Ovary (tissue), 10 donors: ENCODE measurements around the gene LAD1. TPM values are rescaled to one million over a fixed set of nuclear protein-coding genes. Genes with fewer than 3 reads are reported as not detected.
A peak's percentile ranks its signal among the peaks of the same experiment; 100 is the strongest.

ENCODE experiments used
- DNase-seq, 5 donors: peaks; one replicate each; pipeline ENCODE4 v3.0.0-alpha.2; 2019 to 2020
- H3K27ac ChIP-seq, 2 donors: fragments of 200-600 bp; one replicate each; pipeline versions ENCODE4 v1.5.1 to v1.8.0; 2019 to 2022
- H3K27me3 ChIP-seq: fragments of 200-600 bp; one replicate; pipeline ENCODE4 v1.8.0; 2022
- H3K36me3 ChIP-seq: fragments of 200-600 bp; sonication (generic); one replicate; pipeline ENCODE4 v1.5.1; 2019
- H3K4me1 ChIP-seq: one replicate; pipeline ENCODE4 v1.8.1; 2013; ENCODE audit warnings: mild to moderate bottlenecking, moderate library complexity; ENCODE audit not compliant: insufficient read depth
- H3K4me3 ChIP-seq: fragments of 200-600 bp; sonication (generic); one replicate; pipeline ENCODE4 v1.5.1; 2017
- H3K9me3 ChIP-seq, 2 donors: fragments of 200-600 bp in 1 of 2; sonication (generic) in 1 of 2; one replicate each; pipeline versions ENCODE4 v1.5.1 to v1.8.1; 2013 to 2019; ENCODE audit warnings: mild to moderate bottlenecking in 1 of 2, moderate library complexity in 1 of 2
- CTCF ChIP-seq, 3 donors: fragments of 450-650 bp in 2 of 3; fragments of 200-600 bp in 1 of 3; IDR thresholded peaks; one replicate each; pipeline versions ENCODE4 v1.5.1 to v1.8.0; 2016 to 2022; ENCODE audit warnings: antibody characterized with exemption in 3 of 3, mild to moderate bottlenecking in 1 of 3
- EP300 ChIP-seq: sonication (generic); formaldehyde crosslinking; IDR thresholded peaks from one replicate; pipeline ENCODE4 v1.6.1; 2017; ENCODE audit warnings: antibody characterized with exemption
- POLR2A ChIP-seq: fragments of 450-650 bp; IDR thresholded peaks from one replicate; pipeline ENCODE4 v1.6.1; 2017; ENCODE audit warnings: antibody characterized with exemption, mild to moderate bottlenecking, moderate library complexity
- WGBS, 3 donors: extraction: QIAGEN DNeasy Blood & Tissue Kit in 1 of 3; methylation state at CpG; one replicate each; pipeline versions ENCODE4 v1.1.5 to v1.1.7; 2013 to 2017; 5-methylcytosine and 5-hydroxymethylcytosine counted together
- intact Hi-C, 4 donors: fragments of 100-400 bp; cut with DNase I; formaldehyde crosslinking; loops; one replicate each; pipeline versions ENCODE4 v1.11.0 to v1.15.1; 2022 to 2023
- long read RNA-seq, 3 donors: library from polyadenylated mRNA in 2 of 3; unstranded in 2 of 3; transcript quantifications; one replicate each; pipeline ENCODE4 v2.0.0 and lab custom pipeline, GENCODE V29; 2021 to 2026
- polyA plus RNA-seq, 2 donors: library from polyadenylated mRNA; stranded (reverse); fragments of 200-250 nt in 1 of 2; fragments of 350-450 nt in 1 of 2; fragmentation: Illumina TruSeq in 1 of 2; extraction: RNeasy Lipid Tissue Mini Kit (QIAGEN cat#74804) in 1 of 2; gene quantifications; one replicate each; pipeline ENCODE4 v1.2.3, GENCODE V29; 2013 to 2014
- total RNA-seq, 7 donors: library from RNA; depleted of rRNA in 2 of 7; stranded (reverse); fragments of >200 nt in 2 of 7; fragmentation: NEBNext Ultra II Directional in 3 of 7; extraction: Animal tissue kit (Norgen Biotek cat#: 25700) in 3 of 7; gene quantifications; one replicate each; pipeline versions ENCODE4 v1.1.0 to v1.2.4, GENCODE V29; 2016 to 2023
- donor health status: DM: no; HTN: no; CAD: no; lungs with moderate emphysema.
- donor health status: DM: no; HTN: no; CAD: no.
- donor health status: Bipolar disorder and iron deficiency.
- donor health status: DM: yes; HTN: yes; CAD: no.
- donor health status: DM: no; HTN: no; CAD: no.
- donor health status: DM: yes; HTN: yes; CAD: no.

The LAD1 gene
- total RNA-seq (1 to 10 TPM in 5 of 7 donors, not detected in 2; 1.7 to 9.8 (median 3.9) TPM), polyA plus RNA-seq (under 1 TPM; 0.13 to 0.98 TPM)
- long read RNA-seq, donor 1 = 0 reads
- long read RNA-seq, donor 2 = 0 reads
- long read RNA-seq, donor 3, transcript LAD1-202 (10 exons, 2,906 nt) = major isoform, 5 of 5 reads
- long read RNA-seq, donor 3, partial matches to known transcripts = 0 of 5 reads
- long read RNA-seq, donor 3, other reads (novel, unspliced or antisense) = 0 of 5 reads

- H3K36me3 ChIP-seq = no peaks in the 10 kb centered on the region
- intact Hi-C loops = no loop called here
- H3K4me3 ChIP-seq = peak within 1 kb of the TSS; percentile 6
- peaks cover 2% of the 10 kb centered on the region for H3K27me3 ChIP-seq
- no peak for TF ChIP-seq POLR2A
- peaks cover 2% of the 10 kb centered on the region for H3K4me1 ChIP-seq
- WGBS, 3 donors = 5 to 15% (median 13%) methylated on average over 9 to 25 of the region's 25 CpGs
- H3K9me3 ChIP-seq = no peaks in the 10 kb centered on the region
- H3K27ac ChIP-seq = no peak within 1 kb of the TSS
- no peak for DNase-seq
These were observed at the start of gene LAD1 for GRCh38 chr1:201399018-201399351. LAD1 (minus strand) TSS chr1:201399324; CDS start chr1:201399306, 18 bp downstream.

- intact Hi-C loops = loop anchor here in 1 of 4 donors (10.0 kb wide), 1 partner anchor 67 kb away; no protein-coding TSS in a partner anchor
- peaks cover 11% of the 10 kb centered on the region for H3K4me1 ChIP-seq
- no peak overlapping the region for H3K27ac ChIP-seq
- no peak overlapping the region for H3K4me3 ChIP-seq
- 24 to 30% (median 27%) methylated on average over 20 of the region's 20 CpGs for WGBS, 3 donors
- DNase-seq = peak; percentile 44 to 79 (median 67)
- peak; percentile 25 to 56 (median 50) for TF ChIP-seq CTCF (IDR thresholded peaks at IDR 0.05)
- TF ChIP-seq POLR2A = no peak
- no peaks in the 10 kb centered on the region for H3K27me3 ChIP-seq
- no peaks in the 10 kb centered on the region for H3K36me3 ChIP-seq
- H3K9me3 ChIP-seq = no peaks in the 10 kb centered on the region
These were observed 49.1 kb upstream of the LAD1 start for GRCh38 chr1:201447903-201448871.

GRCh38 chr1:201445310-201445709, 46.2 kb upstream of the LAD1 start:
- DNase-seq = no peak
- H3K27ac ChIP-seq = no peak overlapping the region
- WGBS, 3 donors = 93 to 94% (median 94%) methylated on average over 6 of the region's 6 CpGs
- intact Hi-C loops = loop anchor here in 1 of 4 donors (10.0 kb wide), 1 partner anchor 69 kb away; no protein-coding TSS in a partner anchor
- no peaks in the 10 kb centered on the region for H3K27me3 ChIP-seq
- H3K4me3 ChIP-seq = no peak overlapping the region
- no peak for TF ChIP-seq EP300
- TF ChIP-seq POLR2A = no peak
- no peak for TF ChIP-seq CTCF (IDR thresholded peaks at IDR 0.05)
- H3K4me1 ChIP-seq = peaks cover 6% of the 10 kb centered on the region
- H3K9me3 ChIP-seq = no peaks in the 10 kb centered on the region
- no peaks in the 10 kb centered on the region for H3K36me3 ChIP-seq

- intact Hi-C loops = loop anchor here in 1 of 4 donors (10.0 kb wide), 1 partner anchor 70 kb away; no protein-coding TSS in a partner anchor
- Histone ChIP-seq H3K36me3 (no peaks in the 10 kb centered on the region), H3K27ac (no peak overlapping the region), H3K9me3 (no peaks in the 10 kb centered on the region), H3K27me3 (no peaks in the 10 kb centered on the region), H3K4me1 (peaks cover 6% of the 10 kb centered on the region), H3K4me3 (no peak overlapping the region)
- no peak for TF ChIP-seq POLR2A
- TF ChIP-seq CTCF (IDR thresholded peaks at IDR 0.05) = no peak
- TF ChIP-seq EP300 = no peak
- DNase-seq = no peak
- WGBS, 3 donors = 86 to 91% (median 91%) methylated on average over 4 of the region's 4 CpGs
These were observed 45.7 kb upstream of the LAD1 start for GRCh38 chr1:201444792-201445191.
